Omental fat pad (tissue), 4 donors: ENCODE results near the gene MRC1. TPM values are rescaled to one million over a fixed set of nuclear protein-coding genes. Genes with fewer than 3 reads are reported as not detected.
A peak's percentile ranks its signal among the peaks of the same experiment; 100 is the strongest.

Source experiments
- ATAC-seq: fragments of 150-250 bp; one replicate; pipeline ENCODE4 v1.9.1; 2016; ENCODE audit warnings: mild to moderate bottlenecking, moderate library complexity; ENCODE audit not compliant: low FRiP score
- DNase-seq: peaks from one replicate; pipeline ENCODE4 v3.0.0-alpha.2; 2019; ENCODE audit warnings: low spot score
- total RNA-seq, 4 donors: library from RNA; depleted of rRNA; stranded (reverse); fragments of >200 nt; gene quantifications; one replicate each; pipeline ENCODE4 v1.1.0, GENCODE V29; 2016
- TF ChIP-seq, protein P1 (sequence below), 3 donors: fragments of 450-650 bp; IDR thresholded peaks; one replicate each; pipeline ENCODE4 v1.5.1; 2016 to 2017; ENCODE audit warnings: antibody characterized with exemption in 3 of 3, mild to moderate bottlenecking in 3 of 3, moderate library complexity in 2 of 3

Gene MRC1
- total RNA-seq, 4 donors from 2014 or later, result 130 to 206 (median 139) TPM

DNA sequence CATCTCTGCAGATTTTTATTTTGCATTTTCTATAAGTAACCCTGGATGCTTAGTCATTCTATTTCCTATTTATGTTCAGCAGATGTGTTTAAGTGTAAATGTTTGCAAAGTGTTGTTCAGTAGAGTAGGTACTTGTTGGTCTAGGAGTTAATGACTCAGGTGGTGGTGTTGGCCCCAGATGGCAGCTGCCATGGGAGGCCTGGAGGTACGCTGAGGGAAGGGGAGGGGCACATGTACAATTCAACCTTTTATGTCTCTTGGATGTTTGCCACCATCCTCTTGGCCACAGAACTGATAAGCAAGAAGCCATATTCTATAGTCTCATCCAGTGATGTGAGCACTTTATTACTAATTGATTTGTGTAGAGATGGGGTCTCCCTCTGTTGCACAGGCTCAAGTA is 74.5 kb downstream of the MRC1 start:
- ATAC-seq (no peak), DNase-seq (no peak)

DNA sequence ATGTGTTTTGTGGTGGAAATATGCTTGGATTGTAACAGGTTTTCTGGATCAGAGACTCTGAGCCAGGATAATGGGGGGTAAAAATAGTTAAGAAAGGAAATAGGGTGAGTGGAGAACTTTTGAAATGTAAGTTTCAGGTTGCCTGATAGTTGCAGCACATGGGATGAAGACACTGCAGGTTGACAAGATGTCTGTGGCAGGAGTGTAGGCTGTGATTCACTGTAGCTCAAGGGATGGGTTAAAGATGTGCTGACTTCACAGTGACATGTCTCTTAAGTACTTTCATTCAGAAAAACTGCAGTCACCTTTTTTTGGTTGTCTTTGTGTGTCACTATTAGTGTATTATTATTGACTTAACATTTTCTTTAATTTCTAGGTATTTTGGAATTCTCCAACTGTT is 79.0 kb downstream of the MRC1 start:
- no peak for ATAC-seq
- no peak for DNase-seq
- TF ChIP-seq, protein P1, sequence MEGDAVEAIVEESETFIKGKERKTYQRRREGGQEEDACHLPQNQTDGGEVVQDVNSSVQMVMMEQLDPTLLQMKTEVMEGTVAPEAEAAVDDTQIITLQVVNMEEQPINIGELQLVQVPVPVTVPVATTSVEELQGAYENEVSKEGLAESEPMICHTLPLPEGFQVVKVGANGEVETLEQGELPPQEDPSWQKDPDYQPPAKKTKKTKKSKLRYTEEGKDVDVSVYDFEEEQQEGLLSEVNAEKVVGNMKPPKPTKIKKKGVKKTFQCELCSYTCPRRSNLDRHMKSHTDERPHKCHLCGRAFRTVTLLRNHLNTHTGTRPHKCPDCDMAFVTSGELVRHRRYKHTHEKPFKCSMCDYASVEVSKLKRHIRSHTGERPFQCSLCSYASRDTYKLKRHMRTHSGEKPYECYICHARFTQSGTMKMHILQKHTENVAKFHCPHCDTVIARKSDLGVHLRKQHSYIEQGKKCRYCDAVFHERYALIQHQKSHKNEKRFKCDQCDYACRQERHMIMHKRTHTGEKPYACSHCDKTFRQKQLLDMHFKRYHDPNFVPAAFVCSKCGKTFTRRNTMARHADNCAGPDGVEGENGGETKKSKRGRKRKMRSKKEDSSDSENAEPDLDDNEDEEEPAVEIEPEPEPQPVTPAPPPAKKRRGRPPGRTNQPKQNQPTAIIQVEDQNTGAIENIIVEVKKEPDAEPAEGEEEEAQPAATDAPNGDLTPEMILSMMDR (IDR thresholded peaks at IDR 0.05), result no peak

More for the DNA sequence above, 74.5 kb downstream of the MRC1 start:
- TF ChIP-seq, protein P1 (IDR thresholded peaks at IDR 0.05), result no peak

DNA sequence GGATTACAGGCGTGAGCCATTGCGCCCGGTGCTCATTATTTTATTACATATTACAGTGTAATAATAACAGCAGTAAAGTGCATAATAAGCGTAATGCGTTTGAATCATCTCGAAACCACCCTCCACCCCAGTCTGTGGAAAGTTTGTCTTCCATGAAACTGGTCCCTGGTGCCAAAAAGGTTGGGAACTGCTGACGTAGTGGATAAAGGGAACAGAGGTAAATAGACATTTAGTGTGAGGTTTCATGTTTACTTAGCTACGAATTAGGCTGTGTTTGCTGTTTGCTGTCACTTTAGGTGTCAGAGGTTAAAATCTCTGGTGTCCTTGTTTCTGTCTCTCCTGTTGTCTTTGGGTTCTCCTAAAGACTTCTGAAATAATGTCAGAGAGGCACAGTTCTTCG is 82.3 kb downstream of the MRC1 start:
- TF ChIP-seq, protein P1 (IDR thresholded peaks at IDR 0.05), result no peak
- DNase-seq (no peak), ATAC-seq (no peak)

DNA sequence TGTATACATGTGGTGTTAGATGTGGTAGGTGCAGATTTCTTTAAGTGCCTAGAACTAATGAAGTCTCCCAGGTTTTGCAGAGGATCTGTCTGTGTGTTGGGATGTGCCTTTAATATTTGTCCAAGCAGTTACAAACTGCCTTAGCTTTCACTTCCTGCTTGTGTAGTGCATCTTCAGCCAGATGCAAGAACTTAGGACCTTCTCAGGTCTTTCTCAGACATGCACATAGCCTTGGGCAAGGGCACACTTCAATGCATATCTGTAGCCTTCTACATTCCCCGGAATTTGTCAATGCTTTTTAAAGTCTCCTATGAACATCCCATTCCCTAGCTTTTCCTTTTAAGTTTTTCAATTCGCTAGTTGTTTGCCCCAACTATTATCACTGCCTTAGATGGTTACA is 95.4 kb downstream of the MRC1 start:
- TF ChIP-seq, protein P1 (IDR thresholded peaks at IDR 0.05), result no peak
- ATAC-seq, result no peak
- DNase-seq, result no peak

DNA sequence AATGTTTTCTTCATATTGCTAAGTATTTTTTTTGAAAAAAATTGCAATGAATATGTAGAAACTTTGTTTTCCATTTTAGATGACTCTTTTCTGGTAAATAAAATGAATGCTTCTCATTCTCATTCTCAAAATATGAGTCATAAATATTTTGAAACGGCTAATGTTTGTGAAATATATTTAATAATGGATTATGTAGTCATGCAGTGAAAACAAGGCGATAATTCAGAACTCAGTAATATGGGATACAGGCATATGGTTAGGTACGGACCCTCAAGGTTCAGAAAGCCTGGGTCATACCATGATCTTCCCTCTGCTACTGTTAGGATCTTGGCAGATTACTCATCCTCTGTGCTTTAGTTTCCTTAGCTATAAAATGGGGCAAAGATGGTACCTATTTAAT is 96.3 kb downstream of the MRC1 start:
- TF ChIP-seq, protein P1 (IDR thresholded peaks at IDR 0.05), result no peak
- DNase-seq, result no peak

DNA sequence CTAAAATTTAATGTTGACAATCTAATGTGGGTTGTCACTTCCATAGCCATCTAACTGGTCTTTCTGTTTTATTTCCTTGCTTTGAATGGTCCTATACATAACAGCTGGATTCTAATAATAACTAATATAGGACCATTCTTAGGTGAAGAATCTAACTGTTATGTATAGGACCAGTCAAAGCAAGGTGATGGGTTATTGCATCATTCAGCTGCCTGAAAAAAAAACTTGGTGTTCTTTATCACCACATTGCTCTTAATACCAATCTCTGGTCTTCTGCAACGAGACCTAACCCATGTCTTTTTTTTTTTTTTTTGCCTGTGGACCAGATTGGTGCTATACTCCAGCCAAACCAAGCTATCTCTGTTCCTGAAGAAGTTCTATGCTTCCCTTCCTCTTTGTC is 96.9 kb downstream of the MRC1 start:
- ATAC-seq (peak; percentile 21), DNase-seq (no peak)
- TF ChIP-seq, protein P1 (IDR thresholded peaks at IDR 0.05), result no peak

More for the DNA sequence above, 96.3 kb downstream of the MRC1 start:
- peak; percentile 82 for ATAC-seq

DNA sequence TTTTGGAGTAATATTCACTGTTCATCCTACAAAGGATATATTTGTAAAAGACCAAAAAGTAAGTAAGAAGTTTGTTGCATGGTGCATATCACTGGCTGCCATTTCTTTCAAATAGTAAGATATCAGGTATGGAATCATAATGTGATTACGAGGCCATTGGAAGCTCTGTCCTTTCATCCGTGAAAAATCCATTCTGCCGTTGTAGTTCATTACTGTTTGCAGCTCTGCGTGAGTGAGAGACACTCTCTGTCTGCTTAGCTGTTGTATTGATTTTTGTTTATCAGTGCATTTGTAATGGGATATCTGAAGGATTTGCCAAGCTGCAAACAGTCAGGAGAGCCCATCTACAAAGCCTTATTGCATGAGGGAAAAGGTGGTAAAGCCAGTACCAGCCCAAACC is 98.5 kb downstream of the MRC1 start:
- no peak for DNase-seq
- TF ChIP-seq, protein P1 (IDR thresholded peaks at IDR 0.05), result no peak
- ATAC-seq, result no peak
